Testis (tissue), 3 donors: ENCODE measurements around the gene PPP2R2C. TPM values are rescaled to one million over a fixed set of nuclear protein-coding genes. Genes with fewer than 3 reads are reported as not detected.

Source experiments
- DNase-seq: peaks from one replicate; pipeline ENCODE4 v3.0.0-alpha.2; 2019
- H3K27ac ChIP-seq, 2 donors: fragments of 200-600 bp; sonication (generic); one replicate each; pipeline ENCODE4 v1.5.1; 2019
- H3K27me3 ChIP-seq: fragments of 200-600 bp; sonication (generic); one replicate; pipeline ENCODE4 v1.5.1; 2019
- H3K36me3 ChIP-seq: fragments of 200-600 bp; sonication (generic); one replicate; pipeline ENCODE4 v1.5.1; 2017; ENCODE audit warnings: low read depth; ENCODE audit errors: missing control alignments
- H3K4me1 ChIP-seq: fragments of 200-600 bp; sonication (generic); one replicate; pipeline ENCODE4 v1.5.1; 2019
- H3K4me3 ChIP-seq, 2 donors: fragments of 200-600 bp; sonication (generic); one replicate each; pipeline ENCODE4 v1.5.1; 2017 to 2019
- H3K9me3 ChIP-seq: fragments of 200-600 bp; sonication (generic); one replicate; pipeline ENCODE4 v1.5.1; 2017
- CTCF ChIP-seq, 3 experiments: fragments of 450-650 bp in 2 of 3; fragments of 200-600 bp in 1 of 3; sonication (generic) in 1 of 3; IDR thresholded peaks; one replicate each; pipeline ENCODE4 v1.5.1; 2016 to 2019; ENCODE audit warnings: antibody characterized with exemption in 3 of 3, mild to moderate bottlenecking in 2 of 3, moderate library complexity in 1 of 3
- POLR2A ChIP-seq: fragments of 450-650 bp; IDR thresholded peaks from one replicate; pipeline ENCODE4 v1.6.1; 2017; ENCODE audit warnings: antibody characterized with exemption, mild to moderate bottlenecking, moderate library complexity
- WGBS, 2 donors: methylation state at CpG; one replicate each; pipeline ENCODE4 v1.1.5; 2018; 5-methylcytosine and 5-hydroxymethylcytosine counted together
- intact Hi-C: fragments of 100-400 bp; cut with DNase I; formaldehyde crosslinking; loops from one replicate; pipeline ENCODE4 v1.15.1; 2023; ENCODE audit warnings: low total_unique reads
- polyA plus RNA-seq: library from polyadenylated mRNA; stranded (reverse); fragments of 350-450 nt; fragmentation: Illumina TruSeq; extraction: RNeasy Lipid Tissue Mini Kit (QIAGEN cat#74804); gene quantifications from one replicate; pipeline ENCODE4 v1.2.3, GENCODE V29; 2014; ENCODE audit warnings: low read depth, low replicate concordance; ENCODE audit not compliant: insufficient read depth
- total RNA-seq, 2 donors: library from RNA; depleted of rRNA; stranded (reverse); fragments of >200 nt; gene quantifications; one replicate each; pipeline ENCODE4 v1.2.3, GENCODE V29; 2016

PPP2R2C gene
- total and polyA plus RNA-seq, 3 donors from 2014 or later, result 7.9 to 20.4 (median 13.1) TPM

GRCh38 chr4:6360385-6360784 is 112.0 kb downstream of the PPP2R2C start:
- no peak for DNase-seq
- no peak overlapping the region for H3K4me3 ChIP-seq
- 40 to 67% methylated on average over 1 to 10 of the region's 10 CpGs for WGBS, 2 donors
- H3K9me3 ChIP-seq, result no peaks in the 10 kb centered on the region
- H3K4me1 ChIP-seq, result no peaks in the 10 kb centered on the region
- no peak for TF ChIP-seq POLR2A
- no peak for TF ChIP-seq CTCF (IDR thresholded peaks at IDR 0.05)
- intact Hi-C loops, result no loop called here
- H3K27ac ChIP-seq, result no peak overlapping the region
- H3K27me3 ChIP-seq, result no peaks in the 10 kb centered on the region
- H3K36me3 ChIP-seq, result no peaks in the 10 kb centered on the region

- 78 to 81% methylated on average over 11 of the region's 11 CpGs for WGBS, 2 donors
- H3K27me3 ChIP-seq, result no peaks in the 10 kb centered on the region
- TF ChIP-seq POLR2A, result no peak
- TF ChIP-seq CTCF (IDR thresholded peaks at IDR 0.05), result no peak
These were observed 112.7 kb downstream of the PPP2R2C start for GRCh38 chr4:6359536-6360308.

GRCh38 chr4:6357476-6357875 is 114.9 kb downstream of the PPP2R2C start:
- 85 to 93% methylated on average over 4 to 6 of the region's 6 CpGs for WGBS, 2 donors
- H3K27ac ChIP-seq, result no peak overlapping the region
- DNase-seq, result no peak
- H3K36me3 ChIP-seq, result no peaks in the 10 kb centered on the region
- H3K27me3 ChIP-seq, result no peaks in the 10 kb centered on the region
- no peak for TF ChIP-seq POLR2A
- no peak for TF ChIP-seq CTCF (IDR thresholded peaks at IDR 0.05)
- no peak overlapping the region for H3K4me3 ChIP-seq
- H3K4me1 ChIP-seq, result no peaks in the 10 kb centered on the region
- intact Hi-C loops, result no loop called here
- no peaks in the 10 kb centered on the region for H3K9me3 ChIP-seq

More at GRCh38 chr4:6359536-6360308, 112.7 kb downstream of the PPP2R2C start:
- no peaks in the 10 kb centered on the region for H3K9me3 ChIP-seq
- intact Hi-C loops, result no loop called here
- H3K27ac ChIP-seq, result no peak overlapping the region
- no peak for DNase-seq
- H3K36me3 ChIP-seq, result no peaks in the 10 kb centered on the region
- H3K4me1 ChIP-seq, result no peaks in the 10 kb centered on the region
- H3K4me3 ChIP-seq, result no peak overlapping the region

GRCh38 chr4:6356076-6356560 is 116.3 kb downstream of the PPP2R2C start:
- no peak overlapping the region for H3K4me3 ChIP-seq
- no peaks in the 10 kb centered on the region for H3K4me1 ChIP-seq
- no peaks in the 10 kb centered on the region for H3K9me3 ChIP-seq
- TF ChIP-seq POLR2A (no peak), CTCF (IDR thresholded peaks at IDR 0.05) (no peak)
- no peak for DNase-seq
- no peaks in the 10 kb centered on the region for H3K27me3 ChIP-seq
- no peak overlapping the region for H3K27ac ChIP-seq
- WGBS, 2 donors, result 81 to 87% methylated on average over 11 of the region's 11 CpGs
- intact Hi-C loops, result no loop called here
- no peaks in the 10 kb centered on the region for H3K36me3 ChIP-seq

GRCh38 chr4:6355052-6355451 is 117.4 kb downstream of the PPP2R2C start:
- H3K36me3 ChIP-seq, result no peaks in the 10 kb centered on the region
- H3K27ac ChIP-seq, result no peak overlapping the region
- H3K9me3 ChIP-seq, result no peaks in the 10 kb centered on the region
- H3K4me1 ChIP-seq, result no peaks in the 10 kb centered on the region
- WGBS, 2 donors, result 30 to 61% methylated on average over 3 of the region's 3 CpGs
- DNase-seq, result no peak
- no peaks in the 10 kb centered on the region for H3K27me3 ChIP-seq
- no peak overlapping the region for H3K4me3 ChIP-seq
- intact Hi-C loops, result no loop called here
- no peak for TF ChIP-seq POLR2A
- no peak for TF ChIP-seq CTCF (IDR thresholded peaks at IDR 0.05)
